Adipose tissue (tissue), 3 donors: Measurements from ENCODE around the gene ARL13B. TPM values are rescaled to one million over a fixed set of nuclear protein-coding genes. Genes with fewer than 3 reads are reported as not detected.
A peak's percentile ranks its signal among the peaks of the same experiment; 100 is the strongest.
"Not testable (repeated sequence)": the region's sequence is repeated elsewhere in the genome, so short reads cannot be mapped to it uniquely, and the experiment has no call there.

Experiments used
- H3K27ac ChIP-seq: one replicate; pipeline ENCODE4 v1.5.1; 2013; ENCODE audit warnings: low read depth, low read length
- WGBS, 3 donors: extraction: QIAGEN DNeasy Blood & Tissue Kit; methylation state at CpG; one replicate each; pipeline ENCODE4 v1.1.7; 2013; 5-methylcytosine and 5-hydroxymethylcytosine counted together
- polyA plus RNA-seq, 3 donors: library from polyadenylated mRNA; stranded (reverse); fragments of 200-250 nt; gene quantifications; one replicate each; pipeline ENCODE4 v1.2.3, GENCODE V29; 2013
- donor health status: healthy with polysubstance abuse.
- donor health status: Bipolar disorder and iron deficiency.
- donor health status: healthy.

ARL13B gene
- polyA plus RNA-seq, 3 donors = 2.1 to 6.4 (median 6.0) TPM

DNA sequence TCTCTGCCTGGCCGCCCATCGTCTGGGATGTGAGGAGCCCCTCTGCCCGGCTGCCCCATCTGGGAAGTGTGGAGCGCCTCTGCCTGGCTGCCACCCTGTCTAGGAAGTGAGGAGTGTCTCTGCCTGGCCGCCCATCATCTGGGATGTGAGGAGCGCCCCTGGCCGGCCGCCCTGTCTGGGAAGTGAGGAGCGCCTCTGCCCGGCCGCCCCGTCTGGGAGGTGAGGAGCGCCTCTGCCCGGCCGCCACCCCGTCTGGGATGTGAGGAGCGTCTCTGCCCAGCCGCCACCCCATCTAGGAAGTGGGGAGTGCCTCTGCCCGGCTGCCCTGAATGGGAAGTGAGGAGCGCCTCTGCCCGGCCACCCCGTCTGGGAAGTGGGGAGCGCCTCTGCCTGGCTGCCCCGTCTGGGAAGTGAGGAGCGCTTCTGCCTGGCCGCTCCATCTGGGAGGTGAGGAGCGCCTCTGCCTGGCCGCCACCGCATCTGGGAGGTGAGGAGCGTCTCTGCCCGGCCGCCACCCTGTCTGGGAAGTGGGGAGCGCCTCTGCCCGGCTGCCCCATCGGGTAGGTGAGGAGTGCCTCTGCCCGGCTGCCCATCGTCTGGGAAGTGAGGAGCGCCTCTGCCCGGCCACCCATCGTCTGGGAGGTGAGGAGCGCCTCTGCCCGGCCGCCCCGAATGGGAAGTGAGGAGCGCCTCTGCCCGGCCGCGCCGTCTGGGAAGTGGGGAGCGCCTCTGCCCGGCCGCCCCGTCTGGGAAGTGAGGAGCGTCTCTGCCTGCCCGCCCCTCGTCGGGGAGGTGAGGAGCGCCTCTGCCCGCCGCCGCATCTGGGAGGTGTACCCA is 64.4 kb downstream of the ARL13B start:
- not testable (repeated sequence) for H3K27ac ChIP-seq
- WGBS, 3 donors = 97 to 99% (median 98%) methylated on average over 55 to 61 of the region's 61 CpGs

DNA sequence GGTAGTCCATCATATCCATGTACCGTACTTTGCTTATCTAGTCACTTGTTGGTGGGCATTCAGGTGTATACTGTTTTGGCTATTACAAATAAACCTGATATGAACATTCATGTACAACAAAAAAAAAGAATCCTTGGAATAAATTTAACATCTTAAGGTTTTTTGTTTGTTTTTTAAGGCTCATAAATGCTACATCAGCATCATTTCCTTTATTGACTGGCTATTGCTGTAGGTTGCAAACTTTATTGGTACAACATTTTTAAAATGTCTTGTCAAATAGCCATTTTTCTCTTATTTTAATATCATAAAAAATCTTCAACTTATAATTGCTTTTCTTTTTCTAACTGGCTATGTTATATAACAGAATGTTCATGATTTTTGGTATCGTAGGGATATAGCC is 66.6 kb downstream of the ARL13B start:
- WGBS, 3 donors = 98 to 99% (median 98%) methylated on average over 2 of the region's 2 CpGs
- H3K27ac ChIP-seq = no peak overlapping the region

DNA sequence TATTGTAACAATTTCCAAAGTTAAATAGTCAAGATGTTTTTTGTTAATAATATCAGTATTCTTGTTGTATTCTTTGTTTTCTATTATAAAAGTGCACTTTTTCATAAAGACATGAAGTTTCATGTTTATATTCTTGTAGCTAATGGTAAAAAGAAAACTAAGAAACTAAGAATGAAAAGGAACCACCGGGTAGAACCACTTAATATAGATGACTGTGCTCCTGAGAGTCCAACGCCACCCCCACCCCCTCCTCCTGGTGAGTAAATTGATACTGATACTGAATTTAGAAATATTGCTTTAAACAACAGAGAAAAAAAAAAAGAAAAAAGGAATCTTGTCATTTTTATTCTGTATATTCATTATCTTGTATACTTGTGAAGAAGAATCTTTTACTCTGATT is 69.3 kb downstream of the ARL13B start:
- no peak overlapping the region for H3K27ac ChIP-seq
- 92 to 97% (median 95%) methylated on average over 2 of the region's 2 CpGs for WGBS, 3 donors

DNA sequence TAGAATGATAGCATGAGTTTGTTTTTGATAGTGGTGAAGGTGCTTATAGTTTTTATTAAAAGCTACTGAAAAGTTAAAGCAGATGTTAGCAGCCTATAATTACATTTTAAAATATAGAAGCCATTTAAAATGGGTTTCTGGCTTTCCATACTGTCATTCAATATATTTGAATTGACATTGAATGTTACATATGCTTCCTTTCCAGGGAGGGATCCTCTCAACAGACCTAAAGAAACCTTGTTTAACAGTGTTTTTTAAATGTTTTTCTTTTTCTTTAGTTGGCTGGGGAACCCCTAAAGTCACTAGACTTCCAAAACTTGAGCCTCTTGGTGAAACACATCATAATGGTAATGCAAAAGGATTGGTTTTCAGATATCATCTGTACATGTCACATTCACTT is 70.6 kb downstream of the ARL13B start:
- no peak overlapping the region for H3K27ac ChIP-seq

DNA sequence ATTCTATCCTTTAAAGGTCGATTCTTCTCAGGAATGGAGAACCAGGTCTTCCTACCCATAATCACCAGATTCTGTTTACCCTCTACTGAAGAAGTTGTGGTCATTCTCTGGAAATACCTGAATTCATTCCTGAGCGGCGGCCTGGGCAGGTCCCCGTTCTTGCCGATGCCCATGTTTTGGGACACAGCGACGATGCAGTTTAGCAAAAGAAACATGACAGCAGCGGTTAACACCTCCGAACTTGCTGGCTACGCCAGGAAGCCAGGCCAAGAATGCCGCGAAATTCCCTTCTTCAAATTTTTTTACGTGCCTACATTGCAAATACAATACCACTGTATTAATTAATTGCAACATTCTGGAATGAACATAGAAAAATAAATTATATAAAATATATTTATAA is 81.3 kb downstream of the ARL13B start:
- H3K27ac ChIP-seq = no peak overlapping the region
- WGBS, 3 donors = 94 to 97% (median 97%) methylated on average over 13 of the region's 13 CpGs

DNA sequence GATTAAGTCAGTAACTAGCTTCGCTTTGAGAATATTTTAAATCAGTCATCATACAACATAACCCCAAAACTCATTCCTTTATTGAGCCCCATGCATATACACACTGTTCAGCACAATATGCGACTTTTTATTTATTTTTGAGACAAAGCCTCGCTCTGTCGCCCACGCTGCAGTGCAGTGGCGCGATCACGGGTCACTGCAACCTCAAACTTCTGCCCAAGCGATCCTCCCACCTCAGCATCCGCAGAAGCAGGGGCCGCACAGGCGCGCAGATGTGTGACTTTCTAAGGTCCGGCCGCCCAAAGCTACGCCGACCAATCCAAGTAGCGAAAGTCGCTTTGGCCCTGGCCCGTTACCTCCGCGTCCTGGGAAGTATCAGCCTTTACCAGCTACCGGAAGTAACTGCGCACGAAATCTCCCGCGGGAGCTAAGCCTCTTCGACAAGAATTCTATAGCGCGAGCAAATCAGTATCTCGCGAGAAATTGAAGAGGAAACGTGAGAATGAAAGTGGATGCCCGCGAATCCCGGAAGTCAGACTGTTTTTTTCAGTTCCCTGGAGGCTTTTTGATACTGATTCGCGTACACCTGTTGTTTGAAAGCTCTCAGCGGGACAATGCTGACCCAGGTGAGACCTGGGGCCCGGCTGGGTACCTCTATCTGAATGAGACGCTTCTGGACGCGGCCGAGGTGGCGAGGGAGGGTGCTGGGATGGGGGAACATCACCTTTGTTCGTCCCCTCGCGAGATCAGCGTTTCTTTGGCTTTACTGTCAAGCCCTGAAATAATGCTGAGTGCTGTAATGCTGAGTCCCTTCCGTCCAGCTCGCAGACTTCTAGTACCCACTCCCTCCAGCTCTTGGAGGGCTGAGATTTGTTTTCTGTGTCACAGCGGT is 82.8 kb downstream of the ARL13B start, which contains the start of the genes DHFR2 and NSUN3:
Gene DHFR2 (minus strand): TSS at position 404 of the 892 bp plus-strand sequence. CDS start 1,405 bp downstream, outside the sequence.
Gene NSUN3 (plus strand): TSS at position 549 of the 892 bp plus-strand sequence. CDS start 66 bp downstream, at position 615.
- WGBS, 3 donors = 0 to 1% (median 0%) methylated on average over 52 of the region's 52 CpGs
- peak within 1 kb of the TSS; percentile 98 for H3K27ac ChIP-seq

- peak overlapping the region; percentile 98 for H3K27ac ChIP-seq
- WGBS, 3 donors = 45 to 51% (median 49%) methylated on average over 17 of the region's 17 CpGs
Measured at GRCh38 chr3:94063496-94064119, 83.7 kb downstream of the ARL13B start.

- WGBS, 3 donors = 59 to 77% (median 59%) methylated on average over 6 of the region's 6 CpGs
- no peak overlapping the region for H3K27ac ChIP-seq
Measured at GRCh38 chr3:94064243-94064860, 84.4 kb downstream of the ARL13B start.

- H3K27ac ChIP-seq = no peak overlapping the region
- 51 to 58% (median 56%) methylated on average over 1 of the region's 1 CpG for WGBS, 3 donors
Measured at GRCh38 chr3:94065122-94065521, 85.2 kb downstream of the ARL13B start.

- WGBS, 3 donors = 86 to 93% (median 88%) methylated on average over 1 of the region's 1 CpG
- no peak overlapping the region for H3K27ac ChIP-seq
Measured at GRCh38 chr3:94065819-94066480, 86.0 kb downstream of the ARL13B start.

GRCh38 chr3:94066506-94067500 is 86.8 kb downstream of the ARL13B start:
- 75 to 87% (median 85%) methylated on average over 6 of the region's 6 CpGs for WGBS, 3 donors
- H3K27ac ChIP-seq = no peak overlapping the region

GRCh38 chr3:94069194-94069813 is 89.3 kb downstream of the ARL13B start:
- no peak overlapping the region for H3K27ac ChIP-seq
- WGBS, 3 donors = 13 to 59% (median 58%) methylated on average over 4 of the region's 4 CpGs

GRCh38 chr3:94070341-94070911 is 90.5 kb downstream of the ARL13B start:
- H3K27ac ChIP-seq = no peak overlapping the region
- 93 to 98% (median 94%) methylated on average over 6 of the region's 6 CpGs for WGBS, 3 donors

DNA sequence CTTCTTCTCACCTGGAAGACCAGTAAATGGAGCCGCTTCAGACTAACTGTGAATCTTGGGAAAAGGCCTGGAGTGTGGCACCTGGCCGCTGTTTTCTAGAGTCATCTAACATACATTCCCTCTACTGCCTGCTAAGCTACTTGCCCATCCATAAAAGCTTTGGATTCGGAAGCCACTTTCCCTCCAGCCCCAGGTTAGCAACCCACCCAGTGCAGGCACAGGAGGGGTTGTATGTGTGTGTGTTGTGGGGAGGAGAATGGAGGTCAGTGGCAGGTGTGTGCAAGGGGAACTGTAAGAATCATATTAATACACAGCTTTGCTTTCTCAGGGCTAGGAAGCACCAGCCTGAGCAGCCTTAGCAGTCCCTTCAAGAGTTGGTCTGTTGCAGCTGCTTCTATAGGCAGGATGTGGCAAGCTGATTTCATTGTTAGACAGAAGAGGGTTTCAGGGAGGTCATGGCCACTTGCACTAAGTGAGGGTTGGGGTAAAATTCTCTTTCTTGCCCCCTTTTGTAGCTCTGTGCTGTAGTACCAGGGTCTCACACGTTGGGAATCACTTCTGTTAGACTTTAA is 91.8 kb downstream of the ARL13B start:
- H3K27ac ChIP-seq = no peak overlapping the region
- 58 to 90% (median 83%) methylated on average over 4 of the region's 4 CpGs for WGBS, 3 donors

GRCh38 chr3:94076055-94076454 is 96.1 kb downstream of the ARL13B start:
- WGBS, 3 donors = 91 to 95% (median 94%) methylated on average over 3 of the region's 3 CpGs

DNA sequence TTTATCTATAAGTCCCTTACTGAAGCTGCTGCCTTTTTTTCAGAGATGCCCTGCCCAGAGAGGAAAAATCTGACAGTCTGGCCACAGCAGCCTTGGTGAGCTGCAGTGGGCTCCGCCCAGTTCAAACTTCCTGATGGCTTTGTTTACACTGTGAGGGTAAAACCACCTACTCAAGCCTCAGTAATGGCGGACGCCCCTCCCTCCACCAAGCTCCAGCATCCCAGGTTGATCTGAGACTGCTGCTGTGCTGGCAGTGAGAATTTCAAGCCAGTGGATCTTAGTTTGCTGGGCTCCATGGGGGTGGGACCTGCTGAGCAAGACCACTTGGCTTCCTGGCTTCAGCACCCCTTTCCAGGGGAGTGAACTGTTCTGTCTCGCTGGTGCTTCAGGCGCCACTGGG is 100.6 kb downstream of the ARL13B start:
- H3K27ac ChIP-seq = not testable (repeated sequence)
- 87 to 93% (median 88%) methylated on average over 5 of the region's 5 CpGs for WGBS, 3 donors

More at GRCh38 chr3:94076055-94076454, 96.1 kb downstream of the ARL13B start:
- H3K27ac ChIP-seq = no peak overlapping the region
